NCI-H128 (cell line): ENCODE data around the gene CELA2A.
"Not testable (repeated sequence)": the region's sequence is repeated elsewhere in the genome, so short reads cannot be mapped to it uniquely, and the experiment has no call there.

ENCODE experiments used
- DNase-seq: peaks from one replicate; lab custom pipeline; 2025; ENCODE audit not compliant: unreplicated experiment; lab: John Stamatoyannopoulos, UW

CELA2A gene

DNA sequence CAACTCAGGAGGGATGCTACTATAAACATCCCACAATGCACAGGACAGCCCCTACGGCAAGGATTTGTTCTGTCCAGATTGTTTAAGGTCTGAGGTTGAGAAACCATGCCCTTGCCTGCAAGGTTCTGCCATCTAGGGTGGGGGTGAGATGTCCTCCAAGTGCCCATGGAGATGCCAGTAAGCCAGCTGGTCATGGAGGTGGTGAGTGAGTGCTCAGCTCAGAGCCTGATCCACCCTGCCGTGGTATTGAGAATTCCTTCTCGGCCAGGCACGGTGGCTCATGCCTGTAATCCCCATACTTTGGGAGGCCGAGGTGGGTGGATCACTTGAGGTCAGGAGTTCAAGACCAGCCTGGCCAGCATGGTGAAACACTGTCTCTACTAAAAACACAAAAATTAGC is 31.6 kb upstream of the CELA2A start:
- no peak for DNase-seq

DNA sequence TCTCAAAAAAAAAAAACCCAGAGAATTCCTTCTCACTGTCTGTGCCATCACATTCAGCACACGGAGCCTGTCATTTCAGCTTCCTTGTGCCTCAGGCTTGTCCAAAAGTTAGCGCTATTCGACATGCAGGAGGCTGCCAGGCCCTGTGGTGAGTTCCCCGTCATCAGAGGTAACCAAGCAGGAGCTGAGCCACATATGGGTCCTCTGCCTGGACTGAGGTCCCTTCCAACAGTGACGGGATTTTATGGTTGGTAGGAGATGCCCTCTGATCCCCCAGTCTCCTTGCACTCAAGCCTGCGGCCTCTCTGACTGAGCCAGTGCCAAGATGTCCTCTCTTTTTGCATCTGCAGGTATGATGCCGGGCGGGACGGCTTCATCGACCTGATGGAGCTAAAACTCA is 31.0 kb upstream of the CELA2A start:
- no peak for DNase-seq

DNA sequence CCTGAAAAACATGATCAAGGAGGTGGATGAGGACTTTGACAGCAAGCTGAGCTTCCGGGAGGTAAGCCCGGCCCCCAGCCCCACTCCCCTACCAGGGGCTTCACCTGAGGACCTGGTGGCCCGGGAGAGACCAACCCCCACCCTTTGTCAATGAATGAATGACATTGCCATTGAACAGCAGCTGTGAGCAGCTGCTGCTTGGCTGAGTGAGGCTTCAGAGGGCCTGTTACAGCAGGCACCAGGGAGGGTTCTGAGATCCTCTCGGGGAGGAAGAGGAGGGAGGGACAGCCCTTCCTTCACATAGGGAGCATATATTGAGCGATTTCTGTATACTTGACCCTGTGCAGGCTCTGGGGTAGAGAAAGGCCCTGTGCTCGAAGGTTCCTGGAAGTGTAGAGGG is 30.6 kb upstream of the CELA2A start:
- no peak for DNase-seq

DNA sequence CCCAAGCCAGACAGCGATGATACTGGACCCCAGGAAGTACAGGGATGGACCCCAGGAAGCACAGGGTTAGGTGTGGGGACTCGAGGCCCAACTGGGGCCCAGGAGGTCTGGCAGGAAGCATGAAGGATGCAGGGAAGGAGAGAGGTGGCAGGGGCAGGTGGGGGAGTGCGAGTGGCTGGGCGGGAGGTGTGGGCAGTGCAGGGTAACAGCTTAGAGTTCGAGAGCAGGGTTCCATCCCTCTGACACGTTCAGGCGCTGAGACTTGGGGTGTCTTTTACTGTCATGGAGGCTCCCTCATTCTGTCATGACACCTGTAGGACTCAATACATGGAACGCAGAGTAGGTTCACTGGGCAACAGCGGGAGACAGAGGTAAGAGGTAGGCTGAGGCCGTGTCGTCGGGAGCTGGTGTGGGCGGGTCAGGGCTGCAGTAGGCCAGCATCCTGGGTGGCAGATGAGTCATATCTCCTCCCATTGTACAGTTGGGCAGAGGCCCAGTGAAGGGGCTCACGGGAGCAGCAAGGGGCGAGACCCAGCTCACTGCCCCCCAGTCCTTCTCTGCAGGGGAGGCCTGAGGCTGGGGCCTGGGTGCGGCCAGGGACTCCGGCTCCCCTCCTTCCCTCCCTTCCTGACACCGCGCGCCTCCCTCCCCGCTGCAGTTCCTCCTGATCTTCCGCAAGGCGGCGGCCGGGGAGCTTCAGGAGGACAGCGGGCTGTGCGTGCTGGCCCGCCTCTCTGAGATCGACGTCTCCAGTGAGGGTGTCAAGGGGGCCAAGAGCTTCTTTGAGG is 29.8 kb upstream of the CELA2A start:
- no peak for DNase-seq

DNA sequence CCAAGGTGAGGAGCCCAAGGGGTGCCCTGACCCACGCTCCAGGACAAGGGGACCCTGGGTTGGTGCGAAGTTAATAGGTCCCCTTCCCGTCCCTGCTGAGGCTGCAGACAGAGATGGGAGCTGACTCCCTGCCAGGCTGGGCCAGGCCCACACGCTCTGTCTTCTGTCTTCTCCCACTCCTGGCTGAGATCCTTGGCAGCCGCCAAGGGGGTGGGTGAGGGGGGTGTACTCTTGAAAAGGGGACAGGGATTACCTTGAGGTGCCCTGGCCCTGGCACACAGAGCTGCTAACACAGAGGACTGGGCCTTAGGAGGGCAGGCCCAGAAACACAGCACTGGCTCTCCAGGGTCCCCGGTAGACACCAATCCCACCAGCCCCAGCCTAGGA is 29.3 kb upstream of the CELA2A start:
- DNase-seq = no peak

DNA sequence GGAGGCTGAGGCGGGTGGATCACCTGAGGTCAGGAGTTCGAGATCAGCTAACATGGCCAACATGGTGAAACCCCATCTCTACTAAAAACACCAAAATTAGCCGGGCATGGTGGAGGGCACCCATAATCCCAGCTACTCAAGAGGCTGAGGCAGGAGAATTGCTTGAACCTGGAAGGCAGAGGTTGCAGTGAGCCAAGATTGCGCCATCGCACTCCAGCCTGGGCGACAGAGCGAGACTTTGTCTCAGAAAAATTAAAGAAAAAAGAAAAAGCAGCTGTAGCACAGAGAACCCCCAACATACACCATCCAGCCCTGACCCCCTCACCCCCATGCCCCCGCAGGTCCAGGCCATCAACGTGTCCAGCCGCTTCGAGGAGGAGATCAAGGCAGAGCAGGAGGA is 28.3 kb upstream of the CELA2A start:
- not testable (repeated sequence) for DNase-seq

DNA sequence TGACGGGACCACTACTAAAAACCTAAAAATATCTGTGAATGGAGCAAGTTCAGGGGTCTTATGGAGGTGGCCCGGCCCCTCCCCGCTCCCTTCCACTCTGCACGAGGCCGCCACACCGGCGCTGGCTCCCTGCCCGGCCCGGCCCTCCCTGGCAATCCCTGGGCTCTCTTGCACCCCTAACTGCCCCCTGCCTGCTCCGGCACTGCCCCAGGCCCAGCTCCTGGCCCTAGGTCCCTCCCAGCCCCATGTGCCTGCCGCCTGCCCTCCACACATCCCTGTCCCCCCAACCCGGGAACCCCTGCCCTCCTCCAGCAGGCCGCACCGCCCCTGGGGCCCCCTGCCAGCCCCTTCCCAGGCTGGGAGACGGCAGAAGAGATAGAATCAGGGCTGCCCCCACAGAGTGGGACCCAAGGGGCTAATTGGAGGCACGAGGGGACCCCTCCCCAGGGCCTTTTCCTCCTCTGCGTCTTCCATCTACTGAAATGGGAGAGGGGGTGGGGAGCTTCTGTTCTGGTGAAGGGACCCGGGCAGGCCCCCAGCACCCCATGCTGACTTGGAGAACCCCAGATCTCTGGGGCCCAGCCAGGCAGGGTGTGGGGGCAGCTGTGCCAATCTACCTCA is 27.6 kb upstream of the CELA2A start:
- no peak for DNase-seq

DNA sequence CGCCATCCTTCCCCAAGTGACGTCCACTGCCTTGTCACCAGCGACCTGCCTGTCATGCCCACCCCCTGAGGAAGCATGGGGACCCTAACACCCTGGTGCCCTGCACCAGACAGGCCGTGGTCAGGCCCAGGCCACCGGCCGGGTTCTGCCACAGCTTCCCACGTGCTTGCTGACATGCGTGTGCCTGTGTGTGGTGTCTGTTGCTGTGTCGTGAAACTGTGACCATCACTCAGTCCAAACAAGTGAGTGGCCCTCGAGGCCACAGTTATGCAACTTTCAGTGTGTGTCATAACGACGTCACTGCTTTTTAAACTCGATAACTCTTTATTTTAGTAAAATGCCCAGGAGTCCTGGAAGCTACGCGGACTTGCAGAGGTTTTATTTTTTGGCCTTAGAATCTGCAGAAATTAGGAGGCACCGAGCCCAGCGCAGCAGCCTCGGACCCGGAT is 26.8 kb upstream of the CELA2A start:
- DNase-seq = no peak

DNA sequence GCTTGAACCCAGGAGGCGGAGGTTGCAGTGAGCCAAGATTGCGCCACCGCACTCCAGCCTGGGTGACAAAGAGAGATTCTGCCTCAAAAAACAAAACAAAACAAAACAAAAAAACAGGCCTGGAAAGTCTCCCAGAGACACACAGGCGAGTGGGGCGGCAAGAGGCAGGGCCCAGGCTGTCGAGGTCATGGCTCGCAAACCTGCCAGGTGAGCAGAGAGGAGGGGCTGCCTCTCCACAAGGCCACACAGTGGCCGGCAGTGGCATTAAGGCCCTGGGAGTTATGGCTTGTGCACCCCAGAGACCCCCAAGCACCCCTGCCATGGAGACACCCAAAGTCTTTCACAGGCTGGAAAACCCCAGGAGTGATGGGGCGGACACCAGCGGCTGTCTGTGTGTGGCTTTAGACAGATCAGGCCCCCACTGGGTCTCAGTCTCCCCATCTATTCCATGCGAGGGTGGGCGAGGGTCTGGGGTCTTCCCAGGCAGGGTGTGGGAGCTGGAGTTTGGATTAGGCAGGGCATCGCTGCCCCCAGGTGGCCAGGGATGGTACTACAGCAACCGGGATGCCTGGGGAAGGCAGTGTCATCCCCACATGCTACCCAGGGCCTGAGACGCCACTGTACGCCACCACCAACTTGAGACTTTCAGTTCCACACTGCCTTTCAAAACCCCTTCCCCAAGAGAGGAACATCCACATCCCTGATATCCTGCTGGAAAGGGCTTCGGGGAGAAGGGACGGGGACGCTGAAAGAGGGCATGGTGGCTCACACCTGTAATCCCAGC is 25.6 kb upstream of the CELA2A start:
- peak; percentile 17 for DNase-seq

DNA sequence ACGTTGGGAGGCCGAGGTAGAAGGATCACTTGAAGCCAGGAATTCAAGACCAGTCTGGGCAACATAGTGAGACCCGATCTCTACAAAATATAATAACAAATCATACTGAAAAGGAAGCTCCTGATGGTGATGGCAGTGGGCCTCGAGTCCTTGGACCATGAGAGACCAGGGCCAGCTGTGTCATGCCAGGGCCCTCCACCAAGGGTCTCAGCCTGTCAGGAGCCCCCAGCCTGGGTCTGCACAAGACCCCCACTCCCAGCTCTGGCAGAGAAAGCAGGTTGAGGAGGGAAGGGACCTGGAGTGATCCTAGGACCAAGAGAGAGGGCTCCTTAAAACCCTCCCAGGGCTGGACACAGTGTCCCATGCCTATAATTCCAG is 25.0 kb upstream of the CELA2A start:
- DNase-seq = no peak

DNA sequence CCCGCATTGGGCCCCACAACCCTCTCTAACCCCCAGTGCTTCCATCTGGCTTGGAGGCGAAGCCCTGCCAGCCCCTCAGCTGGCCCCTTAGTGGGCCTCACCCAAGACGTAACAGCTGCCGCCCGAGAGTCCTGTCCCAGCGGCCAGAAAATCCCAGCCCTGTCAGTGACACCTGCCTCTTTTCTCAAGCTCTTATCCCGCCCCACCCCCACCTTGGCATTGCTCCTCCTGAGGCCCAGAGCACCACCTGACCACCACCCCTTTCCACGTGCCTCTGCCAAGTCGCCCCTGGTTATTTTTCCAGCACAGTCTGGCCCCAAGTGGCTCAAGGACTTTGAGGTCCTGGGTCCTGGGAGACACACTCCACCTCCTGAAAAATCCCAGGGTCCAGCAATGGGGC is 24.2 kb upstream of the CELA2A start:
- DNase-seq = no peak

DNA sequence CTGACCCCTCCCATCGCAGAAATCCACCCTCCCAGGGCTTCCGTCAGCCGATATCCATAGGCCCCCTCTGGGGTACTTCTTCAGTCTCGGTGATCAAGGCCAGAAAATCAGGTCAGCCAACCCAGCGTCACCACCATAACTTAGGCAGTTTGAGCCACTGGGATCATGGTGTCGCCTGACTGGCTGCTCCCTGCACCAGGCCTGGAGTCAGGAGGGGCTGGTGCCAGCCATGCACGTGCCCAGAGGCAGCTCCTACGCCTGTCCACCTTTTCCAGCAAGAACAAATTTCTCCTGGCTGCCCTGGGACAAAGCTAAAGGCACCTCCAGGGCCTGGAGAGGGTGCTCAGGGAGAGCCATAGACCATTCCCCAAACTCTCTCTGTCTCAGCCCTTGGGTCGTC is 23.1 kb upstream of the CELA2A start:
- no peak for DNase-seq

DNA sequence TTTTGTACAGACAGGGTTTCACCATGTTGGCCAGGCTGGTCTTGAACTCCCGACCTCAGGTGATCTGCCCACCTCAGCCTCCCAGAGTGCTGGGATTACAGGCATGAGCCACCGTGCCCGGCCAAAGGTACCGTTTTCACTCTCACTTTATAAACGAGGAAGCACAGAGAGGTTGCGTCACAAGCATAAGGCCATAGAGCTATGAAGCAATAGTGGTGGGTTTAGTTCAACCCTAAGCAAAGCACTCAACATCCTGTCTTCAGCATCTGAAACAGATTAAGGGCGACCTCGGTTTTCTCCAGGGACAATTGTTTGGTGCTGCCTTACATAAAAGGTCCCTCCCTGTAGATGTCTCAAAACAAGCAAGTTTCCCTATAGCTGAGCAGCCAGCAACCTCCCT is 21.8 kb upstream of the CELA2A start:
- DNase-seq = not testable (repeated sequence)

DNA sequence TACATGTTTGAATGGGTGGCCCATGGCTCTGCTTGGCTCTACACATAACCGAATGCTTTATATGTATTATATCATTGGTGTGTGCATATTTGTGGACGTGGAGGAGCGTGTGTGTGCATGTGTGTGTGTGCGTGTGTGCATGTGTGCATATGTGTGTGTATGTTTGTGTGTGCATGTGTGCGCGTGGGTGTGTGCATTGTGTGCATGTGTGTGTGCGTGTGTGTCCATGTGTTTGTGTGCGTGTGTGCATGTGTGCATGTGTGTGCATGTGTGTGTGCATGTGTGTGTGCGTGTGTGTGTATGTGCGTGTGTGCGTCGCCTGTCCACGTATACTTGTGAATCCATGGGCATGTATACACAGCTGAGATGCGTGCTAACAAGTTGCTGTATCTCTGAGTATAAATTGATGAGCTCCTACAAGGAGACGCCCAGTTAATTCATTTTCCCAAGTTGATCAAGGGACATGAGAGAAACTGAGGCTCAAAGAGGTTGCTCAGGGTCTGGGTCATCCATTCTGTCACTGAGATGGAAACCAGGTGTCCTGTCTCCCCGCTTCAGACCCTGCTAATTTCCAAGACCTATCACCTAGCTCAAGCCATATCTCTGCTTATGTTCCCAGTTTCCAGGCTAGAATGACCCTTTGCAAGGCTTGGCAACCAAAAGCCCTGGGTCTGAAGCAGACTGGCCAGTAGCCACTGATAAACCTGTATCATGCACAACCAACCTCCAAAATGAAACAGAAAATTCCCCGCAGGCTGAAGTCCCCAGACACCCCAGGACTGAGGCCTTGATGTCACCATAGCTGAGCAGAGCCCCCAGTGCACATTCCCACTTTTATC is 21.1 kb upstream of the CELA2A start:
- no peak for DNase-seq

DNA sequence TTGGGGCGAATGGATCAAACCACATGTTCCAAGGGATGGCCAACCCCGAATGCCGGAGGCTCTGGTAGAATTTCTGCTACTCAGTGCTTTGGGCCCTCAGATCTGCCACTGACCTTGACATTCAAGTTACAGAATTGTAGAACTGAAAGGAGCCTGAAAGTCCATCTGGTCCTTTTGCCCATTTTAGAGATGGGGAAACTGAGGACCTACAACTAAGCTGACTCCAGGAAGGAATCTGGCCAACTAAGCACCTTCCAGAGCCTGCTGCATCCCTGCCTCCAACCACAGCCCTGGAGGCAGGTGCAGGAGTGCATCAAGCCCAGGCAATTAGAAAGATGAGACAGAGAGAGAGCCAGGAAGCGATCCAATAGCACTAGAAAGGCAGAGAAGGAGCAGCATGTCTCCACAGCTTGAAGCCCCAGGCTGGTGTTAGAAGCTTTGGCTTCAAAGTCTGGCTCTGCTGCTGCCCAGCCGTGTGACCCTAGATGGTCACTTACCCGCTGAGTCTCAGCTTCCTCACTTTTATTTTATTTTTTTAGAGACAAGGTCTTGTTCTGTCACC is 19.6 kb upstream of the CELA2A start:
- DNase-seq = no peak

DNA sequence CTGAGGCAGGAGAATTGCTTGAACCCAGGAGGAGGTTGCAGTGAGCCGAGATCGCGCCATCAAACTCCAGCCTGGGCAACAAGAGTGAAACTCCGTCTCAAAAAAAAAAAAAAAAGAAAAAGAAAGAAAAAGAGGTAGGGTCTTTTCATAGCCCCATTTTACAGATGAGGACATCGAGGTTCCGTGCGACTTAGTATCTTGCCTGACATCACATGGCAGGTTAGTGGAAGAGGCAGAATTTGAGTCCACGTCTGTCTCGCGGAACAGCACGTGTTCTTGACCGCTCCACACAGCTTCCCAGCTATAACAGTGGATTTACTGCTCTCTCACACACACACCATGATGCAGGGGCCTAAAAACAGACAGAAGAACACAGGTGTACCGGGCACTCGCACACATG is 17.2 kb upstream of the CELA2A start:
- DNase-seq = no peak

DNA sequence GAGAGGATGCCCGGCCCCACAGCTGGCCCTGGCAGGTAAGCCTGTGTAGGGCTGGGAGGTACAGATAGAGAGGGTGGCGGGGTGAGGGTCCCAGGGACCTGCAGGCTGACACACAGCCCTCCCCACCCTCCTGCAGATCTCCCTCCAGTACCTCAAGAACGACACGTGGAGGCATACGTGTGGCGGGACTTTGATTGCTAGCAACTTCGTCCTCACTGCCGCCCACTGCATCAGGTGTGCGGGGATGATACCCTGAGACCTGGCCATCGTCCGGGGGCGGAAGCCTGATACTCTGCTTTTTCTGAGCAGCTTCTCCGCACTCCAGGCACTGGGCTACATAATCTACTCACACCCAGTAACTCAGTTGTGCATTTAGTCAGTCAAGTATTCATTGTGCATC is 16.2 kb upstream of the CELA2A start:
- no peak for DNase-seq

DNA sequence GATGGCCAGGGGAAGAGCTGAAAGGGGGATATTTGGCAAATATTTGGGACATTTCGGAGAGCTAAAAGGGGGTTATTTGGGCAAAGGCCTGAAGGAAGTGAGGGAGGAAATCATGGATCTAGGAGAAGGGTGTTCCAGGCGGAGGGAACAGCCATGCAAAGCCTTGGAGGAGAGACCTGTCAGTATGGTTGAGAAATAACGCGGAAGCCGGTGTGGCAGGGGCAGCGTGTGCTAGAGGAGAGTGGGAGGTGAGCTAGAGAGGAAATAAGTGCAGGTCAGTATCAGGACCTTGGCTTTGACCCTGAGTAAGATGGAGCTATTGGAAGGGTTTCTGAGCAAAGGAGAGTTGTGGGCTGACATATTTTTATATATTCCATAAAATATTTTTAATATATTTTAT is 15.3 kb upstream of the CELA2A start:
- DNase-seq = no peak

DNA sequence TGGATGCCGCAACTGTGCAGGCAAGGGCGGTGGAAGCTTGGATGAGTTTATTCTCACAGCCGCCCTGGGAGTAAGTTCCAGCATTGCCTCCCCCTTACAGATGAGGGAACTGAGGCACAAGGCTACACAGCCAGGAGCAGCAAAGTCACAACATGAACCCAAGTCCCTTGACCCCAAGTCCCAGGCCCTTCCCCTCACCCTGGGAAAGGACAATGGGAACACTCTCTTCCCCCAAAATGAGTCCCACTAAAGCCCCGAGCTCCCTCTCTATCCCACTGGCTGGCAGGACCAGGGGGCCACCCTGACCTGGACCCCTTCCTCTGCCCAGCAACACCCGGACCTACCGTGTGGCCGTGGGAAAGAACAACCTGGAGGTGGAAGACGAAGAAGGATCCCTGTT is 14.4 kb upstream of the CELA2A start:
- no peak for DNase-seq

DNA sequence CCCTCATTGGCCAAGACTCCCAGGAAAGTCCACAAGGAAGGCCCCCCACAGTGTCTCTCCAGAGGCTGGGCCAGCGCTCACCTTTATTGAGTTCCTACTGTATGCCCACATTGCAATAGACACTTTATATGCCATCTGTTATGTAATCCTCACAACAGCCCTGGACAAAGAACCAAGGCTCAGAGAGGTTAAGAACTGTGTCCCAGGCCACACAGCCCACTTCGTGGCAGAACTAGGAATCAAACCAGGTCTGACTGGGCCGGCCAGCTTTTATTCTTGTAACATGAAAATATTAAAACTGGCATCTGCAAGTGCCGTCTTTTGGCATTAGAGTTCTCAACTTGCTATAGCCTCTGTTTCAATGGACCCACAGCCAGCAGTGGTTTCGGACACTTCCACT is 13.8 kb upstream of the CELA2A start:
- DNase-seq = no peak

DNA sequence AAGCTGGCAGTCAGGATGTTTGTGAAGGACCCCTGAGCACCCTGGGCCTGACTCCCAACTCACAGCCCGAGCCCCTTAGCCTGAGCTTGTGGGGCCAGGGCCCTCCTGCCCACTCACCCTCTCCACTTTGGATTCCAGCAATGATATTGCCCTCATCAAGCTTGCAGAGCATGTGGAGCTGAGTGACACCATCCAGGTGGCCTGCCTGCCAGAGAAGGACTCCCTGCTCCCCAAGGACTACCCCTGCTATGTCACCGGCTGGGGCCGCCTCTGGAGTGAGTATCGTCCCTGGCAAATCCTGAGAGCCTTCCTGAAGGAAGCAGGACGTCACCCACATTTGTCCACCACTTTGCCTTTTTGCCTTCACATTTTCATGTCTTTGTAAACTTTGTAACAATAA is 13.3 kb upstream of the CELA2A start:
- DNase-seq = no peak
